GM18502 (cell line): ENCODE measurements around the gene MRPL33.
A peak's percentile ranks its signal among the peaks of the same experiment; 100 is the strongest.

ENCODE experiments used
- ATAC-seq: cut with Tn5 transposase; IDR thresholded peaks from one replicate; pipeline ENCODE4 v1.9.1; 2021; ENCODE audit warnings: mild to moderate bottlenecking; ENCODE audit not compliant: unreplicated experiment, poor library complexity

The MRPL33 gene

DNA sequence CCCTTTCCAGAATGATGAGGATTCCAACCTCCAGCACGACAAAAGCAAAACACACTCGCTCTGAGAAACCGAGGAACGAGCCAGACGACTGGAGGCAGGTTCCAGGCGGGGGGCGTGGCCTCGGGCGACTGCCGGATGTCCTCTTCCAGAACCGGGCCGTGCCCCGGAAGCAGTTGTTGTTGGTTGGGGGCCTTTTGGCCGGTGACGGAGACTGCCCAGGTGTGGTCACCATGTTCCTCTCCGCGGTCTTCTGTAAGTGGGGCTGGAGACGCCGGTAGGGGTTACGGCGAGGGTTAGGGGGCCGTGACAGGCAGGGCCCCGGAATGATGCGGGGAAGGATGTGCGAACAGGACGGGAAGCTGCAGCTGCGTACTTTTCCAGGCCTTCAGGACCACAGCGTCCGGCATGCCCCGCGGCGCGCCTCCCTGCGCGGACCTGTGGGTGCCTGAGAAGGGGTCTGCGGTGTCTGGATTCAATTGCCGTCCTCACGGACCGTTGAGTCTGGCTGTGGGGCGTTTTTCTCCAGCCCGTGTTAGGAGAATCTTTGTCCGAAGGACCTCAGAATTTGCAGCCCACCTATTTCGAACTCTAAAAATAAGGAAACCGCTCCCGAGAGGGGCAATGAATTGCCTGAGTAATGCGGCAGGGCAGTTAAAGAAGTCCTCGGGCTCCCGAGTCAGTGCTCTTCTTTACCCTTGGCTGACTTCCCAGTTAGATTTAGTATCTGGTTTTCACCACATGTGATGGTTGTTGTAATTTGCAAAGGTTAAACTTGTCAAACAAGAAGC, at the start of gene MRPL33:
Gene MRPL33, plus strand, starts transcription at position 172 of the 788 bp plus-strand sequence. Its CDS starts 59 bp downstream, at position 231.
- peak; percentile 94 for ATAC-seq

DNA sequence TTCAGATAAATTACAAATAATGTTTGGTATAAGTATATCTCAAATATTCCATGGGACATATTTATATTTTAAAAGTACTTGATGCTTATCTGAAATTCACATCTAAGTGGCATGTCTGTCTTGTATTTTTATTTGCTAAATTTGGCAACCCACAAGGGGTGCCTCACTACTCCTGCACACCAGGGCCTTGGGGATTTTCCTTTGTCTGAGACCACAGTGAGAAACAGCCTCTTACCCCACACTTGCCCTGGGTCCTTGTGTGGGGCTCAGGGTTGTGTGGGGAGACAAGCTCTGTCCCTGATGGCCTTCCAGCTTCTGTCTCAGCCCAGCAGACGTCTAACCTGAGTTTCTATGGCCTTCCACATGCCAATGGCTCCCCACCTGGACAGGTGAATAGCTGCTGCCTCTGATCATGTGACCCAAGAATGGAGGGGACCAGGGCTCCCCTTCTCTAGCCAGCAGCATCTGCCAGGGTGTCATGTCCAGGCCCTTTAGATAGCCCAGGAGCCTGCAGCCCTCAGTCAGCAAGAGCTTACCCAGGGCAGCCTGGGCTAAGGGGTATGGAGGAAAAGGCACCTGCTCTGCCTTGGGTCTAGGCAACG, 49.5 kb upstream of the MRPL33 start:
- ATAC-seq: no peak

- ATAC-seq: no peak
These were observed 48.0 kb upstream of the MRPL33 start for GRCh38 chr2:27723372-27724144.

DNA sequence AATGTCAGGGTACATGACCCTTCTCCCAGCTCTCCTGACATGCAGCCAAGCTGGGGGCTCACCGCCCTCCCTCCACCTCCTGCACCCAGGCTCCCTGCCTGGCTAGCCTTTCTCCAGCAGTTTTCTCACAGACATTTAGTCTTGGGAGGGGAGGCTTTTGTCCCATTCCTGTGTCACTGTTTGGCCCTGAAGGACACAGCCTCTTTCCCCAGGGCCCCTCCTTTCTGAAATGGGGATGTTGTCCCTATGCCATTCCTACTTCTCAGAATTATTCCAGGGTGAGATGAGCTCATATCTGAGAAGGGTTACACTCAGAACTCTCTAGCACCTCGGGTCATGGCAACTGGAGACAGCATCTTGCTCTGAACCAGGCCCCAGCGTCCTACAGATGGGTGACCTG, 47.3 kb upstream of the MRPL33 start:
- ATAC-seq: no peak

DNA sequence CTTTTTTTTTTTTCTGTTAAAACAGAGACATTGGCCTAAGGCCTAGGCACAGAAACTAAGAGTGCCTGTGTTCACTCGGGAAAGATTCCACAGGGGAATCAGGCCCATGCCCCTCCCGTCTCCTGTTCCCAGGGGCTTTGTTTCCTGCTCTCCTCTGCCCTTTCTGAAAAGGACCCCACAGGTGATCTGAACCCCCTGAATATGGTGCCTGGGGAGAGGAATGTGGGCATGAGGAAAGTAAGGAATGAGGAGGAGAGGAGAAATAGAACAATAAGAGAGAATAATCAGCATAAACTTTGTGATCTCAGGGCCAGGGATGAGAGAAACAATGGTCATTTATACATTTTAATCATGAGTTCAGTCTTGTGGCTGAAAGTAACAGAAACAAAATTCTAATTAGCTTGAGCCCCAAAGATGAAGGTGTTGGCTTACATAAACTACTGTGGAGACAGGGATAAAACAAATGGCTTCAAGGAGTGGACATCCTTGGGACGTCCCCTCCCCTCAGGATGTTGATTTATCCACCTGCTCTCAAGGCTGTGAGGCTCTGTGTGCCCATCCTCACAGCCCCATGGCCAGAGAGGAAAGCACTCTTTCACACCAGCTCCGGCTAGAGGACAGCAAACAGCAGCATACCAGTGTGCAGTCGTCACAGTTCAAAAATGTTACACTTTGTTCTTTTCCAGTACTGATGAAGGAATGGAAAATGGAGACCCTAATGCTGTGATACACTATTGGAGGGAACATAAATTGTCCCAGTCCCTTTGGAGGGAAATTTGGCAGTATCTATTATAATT, 46.4 kb upstream of the MRPL33 start:
- no peak for ATAC-seq

DNA sequence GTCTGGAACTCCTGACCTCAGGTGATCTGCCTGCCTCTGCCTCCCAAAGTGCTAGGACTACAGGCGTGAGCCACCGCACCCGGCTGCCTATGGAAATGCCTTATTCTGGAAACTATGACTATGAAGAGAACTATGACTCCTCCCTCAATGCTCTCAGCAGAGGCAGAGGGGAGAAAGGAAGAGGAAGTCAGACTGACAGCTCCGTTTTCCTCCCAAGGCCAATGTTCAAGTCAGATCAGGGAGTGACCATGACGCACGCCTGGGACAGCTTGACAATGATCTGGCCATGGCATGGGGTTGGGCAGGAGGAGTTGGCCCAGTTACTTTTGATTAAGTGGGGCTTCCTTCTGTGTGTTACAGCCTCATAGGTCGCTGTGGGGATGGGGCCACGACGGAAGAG, 44.3 kb upstream of the MRPL33 start:
- no peak for ATAC-seq

GRCh38 chr2:27728081-27728858, 43.2 kb upstream of the MRPL33 start:
- no peak for ATAC-seq

- ATAC-seq: no peak
These were observed 42.3 kb upstream of the MRPL33 start for GRCh38 chr2:27729198-27729597.

- no peak for ATAC-seq
These were observed 41.9 kb upstream of the MRPL33 start for GRCh38 chr2:27729614-27730013.

GRCh38 chr2:27730261-27730662, 41.3 kb upstream of the MRPL33 start:
- ATAC-seq: no peak

GRCh38 chr2:27730980-27731691, 40.4 kb upstream of the MRPL33 start:
- no peak for ATAC-seq

GRCh38 chr2:27734305-27734704, 37.2 kb upstream of the MRPL33 start:
- ATAC-seq: no peak

DNA sequence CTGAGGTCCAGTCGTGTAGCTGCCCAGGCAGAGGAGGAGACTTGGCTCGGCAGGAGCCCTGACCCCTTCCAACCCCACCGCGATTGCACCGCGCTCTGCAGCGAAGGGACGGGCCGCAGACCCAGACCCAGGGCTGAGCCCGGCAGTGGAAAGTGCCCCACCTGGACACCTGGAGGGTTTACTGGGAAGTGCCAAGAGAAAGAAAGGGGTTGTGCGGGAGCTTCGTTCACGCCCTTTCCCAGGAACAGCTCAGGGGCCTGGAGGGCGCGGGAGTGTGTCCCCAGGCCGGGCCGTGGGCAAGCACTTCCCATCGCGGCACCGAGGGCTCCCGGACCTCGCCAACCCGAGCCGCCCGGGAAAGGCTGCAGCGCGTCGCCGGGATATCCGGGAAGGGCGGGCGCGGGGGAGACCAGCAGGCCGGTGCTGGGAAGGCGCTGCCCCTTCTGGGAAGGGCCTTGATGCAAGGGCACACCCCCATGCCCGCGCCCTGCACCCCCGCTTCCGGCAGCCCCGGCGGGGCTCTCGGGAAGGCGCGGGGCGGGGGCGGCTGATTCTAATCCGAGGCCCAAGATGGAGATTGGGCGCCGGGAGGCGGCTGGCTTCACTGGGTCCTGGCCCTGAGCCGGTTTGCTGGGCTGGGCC, 36.1 kb upstream of the MRPL33 start:
- no peak for ATAC-seq

GRCh38 chr2:27736031-27736889, 35.3 kb upstream of the MRPL33 start:
- no peak for ATAC-seq

DNA sequence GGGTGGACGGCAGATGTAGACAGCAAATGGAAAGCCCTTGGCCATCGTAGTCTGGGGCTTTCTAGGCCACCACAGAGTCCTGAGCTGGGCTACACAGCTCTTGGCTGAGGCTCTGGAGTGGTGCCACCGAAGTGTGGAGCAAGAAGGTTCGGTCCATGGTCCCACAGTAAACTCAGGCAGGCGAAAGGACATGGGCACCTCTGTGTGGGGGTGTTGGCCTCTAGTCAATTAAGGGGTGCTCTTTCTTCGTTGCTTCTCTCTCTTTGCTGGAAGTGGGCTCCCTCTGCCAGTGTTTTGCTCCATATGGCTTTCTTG, 34.7 kb upstream of the MRPL33 start:
- no peak for ATAC-seq

DNA sequence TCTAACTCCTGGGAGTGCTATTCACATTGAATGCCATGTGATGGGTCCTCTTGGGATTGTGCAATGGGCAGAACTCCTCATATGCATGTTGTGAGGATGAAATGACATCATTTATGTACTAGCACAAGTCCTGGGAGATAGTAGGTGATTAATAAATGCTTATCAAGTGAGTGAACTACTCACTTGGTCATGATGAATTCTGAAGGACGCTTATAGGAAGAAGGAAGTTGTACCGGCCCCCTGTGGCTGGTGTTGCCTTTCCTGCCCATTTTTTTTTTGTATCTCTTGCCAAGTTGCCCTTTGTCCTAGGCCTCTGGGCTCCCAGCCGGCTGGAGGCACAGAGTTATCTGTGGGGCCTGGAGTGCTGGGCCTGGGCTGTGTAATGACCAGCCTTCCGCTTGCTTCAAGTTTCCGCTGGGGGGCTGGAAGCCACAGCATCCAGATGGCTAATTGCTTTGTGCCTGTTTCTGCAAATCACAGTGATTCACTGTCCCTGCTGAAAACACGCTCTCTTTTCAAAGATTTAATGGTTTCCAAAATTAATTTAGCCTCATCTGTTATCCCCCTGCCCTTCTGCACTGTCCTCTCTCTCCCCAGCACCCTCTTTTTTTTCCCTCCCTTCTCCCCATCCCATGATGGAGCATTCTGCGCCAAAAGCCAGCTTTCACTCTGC, 33.7 kb upstream of the MRPL33 start:
- ATAC-seq: no peak

DNA sequence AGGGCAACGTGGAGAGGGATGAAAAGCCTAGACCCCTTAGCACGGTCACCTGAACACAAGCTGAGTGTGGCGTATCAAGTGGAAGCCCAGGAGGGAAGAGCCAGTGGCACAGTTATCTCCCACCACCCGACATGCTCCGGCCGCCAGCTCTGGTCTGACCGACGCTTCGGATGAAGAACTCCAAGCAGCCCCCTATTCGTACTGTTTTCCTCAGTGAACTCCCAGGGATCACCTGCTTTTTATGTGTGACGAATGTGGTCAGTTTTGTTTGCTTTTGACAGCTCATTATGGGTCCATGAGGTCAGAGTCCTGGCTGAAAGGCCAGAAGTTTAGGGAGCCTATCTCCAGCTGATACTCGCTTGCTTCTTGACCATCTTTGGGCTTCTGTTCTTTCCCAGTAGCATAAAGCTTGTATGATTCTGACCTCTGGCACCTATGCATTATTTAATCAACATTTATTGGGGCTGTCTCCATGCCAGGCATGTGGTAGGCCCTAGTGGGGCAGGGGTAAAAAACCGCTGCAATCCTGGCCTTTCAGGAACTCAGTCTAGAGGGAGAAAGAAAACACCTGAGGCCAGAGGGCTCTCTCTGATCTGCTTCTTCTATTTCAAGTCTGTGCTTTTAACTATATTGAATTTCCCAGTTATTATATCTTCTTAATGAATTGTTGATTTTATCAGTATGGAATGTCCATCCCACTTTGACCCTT, 33.0 kb upstream of the MRPL33 start:
- no peak for ATAC-seq
